Gastrocnemius medialis (tissue), 4 donors: ENCODE data around the gene ELF3.

Experiments used
- POLR2A ChIP-seq, 2 donors: fragments of 450-650 bp; IDR thresholded peaks; one replicate each; pipeline ENCODE4 v1.6.1; 2017; ENCODE audit warnings: antibody characterized with exemption in 2 of 2, mild to moderate bottlenecking in 2 of 2, moderate library complexity in 2 of 2
- TF ChIP-seq, protein P1 (sequence below), 5 experiments: fragments of 450-650 bp in 3 of 5; fragments of 200-600 bp in 2 of 5; sonication (generic) in 2 of 5; IDR thresholded peaks in 4 of 5; conservative IDR thresholded peaks in 1 of 5; 1 replicate in 4 of 5; 2 replicates in 1 of 5; pipeline ENCODE4 v1.5.1; 2016 to 2019; ENCODE audit warnings: antibody characterized with exemption in 5 of 5, mild to moderate bottlenecking in 3 of 5, moderate library complexity in 3 of 5

DNA sequence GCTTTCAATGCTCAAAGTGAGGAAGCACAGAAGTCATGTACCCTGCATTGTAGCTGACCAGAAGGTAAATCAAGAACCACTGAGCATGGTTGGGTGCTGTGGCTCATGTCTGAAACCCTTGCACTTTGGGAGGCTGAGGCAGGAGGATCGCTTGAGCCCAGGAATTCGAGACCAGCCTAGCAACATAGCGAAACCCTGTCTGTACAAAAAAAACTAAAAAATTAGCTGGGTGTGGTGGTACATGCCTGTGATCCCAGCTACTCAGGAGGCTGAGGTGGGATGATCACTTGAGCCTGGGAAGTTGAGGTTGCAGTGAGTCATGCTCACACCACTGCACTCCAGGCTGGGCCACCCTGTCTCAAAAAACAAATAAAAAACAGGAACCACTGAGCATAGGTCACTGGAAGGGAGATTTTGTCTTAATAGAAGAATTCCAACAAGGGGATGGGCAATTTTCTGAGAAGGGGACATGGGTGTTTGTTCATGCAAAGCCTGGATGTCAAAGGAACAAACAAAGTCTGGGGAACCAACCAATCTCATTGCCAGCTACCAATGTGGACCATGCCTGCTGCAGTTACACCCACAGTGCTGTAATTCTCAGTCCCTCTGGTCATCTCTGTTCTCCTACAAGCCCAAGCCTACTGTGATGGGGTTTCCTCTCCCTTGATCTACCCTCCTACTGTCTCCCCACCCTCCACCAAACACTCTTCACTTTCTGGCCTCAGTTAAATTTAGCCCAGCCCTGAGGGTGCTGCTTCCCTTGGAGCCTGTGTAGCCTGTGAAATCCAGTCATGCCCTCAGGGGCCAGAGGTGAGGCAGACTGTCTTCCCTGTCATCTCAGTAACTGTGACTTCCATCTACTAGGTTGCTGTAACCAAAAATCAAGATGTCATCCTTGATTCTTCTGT is 47.9 kb downstream of the ELF3 start:
- TF ChIP-seq, protein P1, sequence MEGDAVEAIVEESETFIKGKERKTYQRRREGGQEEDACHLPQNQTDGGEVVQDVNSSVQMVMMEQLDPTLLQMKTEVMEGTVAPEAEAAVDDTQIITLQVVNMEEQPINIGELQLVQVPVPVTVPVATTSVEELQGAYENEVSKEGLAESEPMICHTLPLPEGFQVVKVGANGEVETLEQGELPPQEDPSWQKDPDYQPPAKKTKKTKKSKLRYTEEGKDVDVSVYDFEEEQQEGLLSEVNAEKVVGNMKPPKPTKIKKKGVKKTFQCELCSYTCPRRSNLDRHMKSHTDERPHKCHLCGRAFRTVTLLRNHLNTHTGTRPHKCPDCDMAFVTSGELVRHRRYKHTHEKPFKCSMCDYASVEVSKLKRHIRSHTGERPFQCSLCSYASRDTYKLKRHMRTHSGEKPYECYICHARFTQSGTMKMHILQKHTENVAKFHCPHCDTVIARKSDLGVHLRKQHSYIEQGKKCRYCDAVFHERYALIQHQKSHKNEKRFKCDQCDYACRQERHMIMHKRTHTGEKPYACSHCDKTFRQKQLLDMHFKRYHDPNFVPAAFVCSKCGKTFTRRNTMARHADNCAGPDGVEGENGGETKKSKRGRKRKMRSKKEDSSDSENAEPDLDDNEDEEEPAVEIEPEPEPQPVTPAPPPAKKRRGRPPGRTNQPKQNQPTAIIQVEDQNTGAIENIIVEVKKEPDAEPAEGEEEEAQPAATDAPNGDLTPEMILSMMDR (IDR thresholded peaks at IDR 0.05 in 4 of 5, conservative IDR thresholded peaks at IDR 0.05 in 1 of 5), result no peak
- TF ChIP-seq POLR2A (IDR thresholded peaks at IDR 0.05), result no peak
